Measurements from ENCODE around the gene YTHDC2. TPM values are rescaled to one million over a fixed set of nuclear protein-coding genes. Genes with fewer than 3 reads are reported as not detected.
A peak's percentile ranks its signal among the peaks of the same experiment; 100 is the strongest.

The YTHDC2 gene
- total RNA-seq, 2 experiments from 2014 or later, result 26.8 to 28.2 TPM

GRCh38 chr5:113520899-113521298 lies 7.4 kb downstream of the YTHDC2 start:
- ChIA-PET POLR2A (interaction anchor here (0.6 to 0.9 kb wide), 2 partner anchors 9 to 13 kb away, joined by 3 read pairs; no protein-coding TSS in a partner anchor), CTCF (no interaction called here)
- DNase-seq (no peak), ATAC-seq (no peak)
- TF ChIP-seq CTCF (IDR thresholded peaks at IDR 0.05), result no peak
- intact Hi-C loops (cut with micrococcal nuclease), result no loop called here
- Mint-ChIP-seq H3K27me3 (no peaks in the 10 kb centered on the region), H3K36me3 (ENCODE audit: low read depth) (peaks cover 37% of the 10 kb centered on the region), H3K9me3 (no peaks in the 10 kb centered on the region), H3K27ac (peak overlapping the region; percentile 46), H3K4me3 (no peak overlapping the region), H3K4me1 (ENCODE audit: low read depth) (peaks cover 60% of the 10 kb centered on the region)

- Mint-ChIP-seq H3K4me3 (no peak overlapping the region), H3K9me3 (no peaks in the 10 kb centered on the region), H3K36me3 (ENCODE audit: low read depth) (peaks cover 31% of the 10 kb centered on the region), H3K4me1 (ENCODE audit: low read depth) (peaks cover 48% of the 10 kb centered on the region), H3K27me3 (no peaks in the 10 kb centered on the region), H3K27ac (peak overlapping the region; percentile 26)
- no peak for TF ChIP-seq CTCF (IDR thresholded peaks at IDR 0.05)
- intact Hi-C loops (cut with micrococcal nuclease), result no loop called here
- ATAC-seq (no peak), DNase-seq (no peak)
- POLR2A ChIA-PET, result interaction anchor here (0.6 to 1.1 kb wide), 2 partner anchors 10 to 165 kb away, joined by 3 read pairs; partner anchors contain the start of gene YTHDC2
- CTCF ChIA-PET, result interaction anchor here (2.4 kb wide), 1 partner anchor 9 kb away, joined by 7 read pairs; the partner anchor contains the start of gene YTHDC2
Observed at GRCh38 chr5:113523168-113523567, 9.7 kb downstream of the YTHDC2 start.

GRCh38 chr5:113524927-113525326 lies 11.4 kb downstream of the YTHDC2 start:
- ATAC-seq (peak; percentile 61), DNase-seq (no peak)
- Mint-ChIP-seq H3K27me3 (no peaks in the 10 kb centered on the region), H3K27ac (peak overlapping the region; percentile 69), H3K4me3 (no peak overlapping the region), H3K4me1 (ENCODE audit: low read depth) (peaks cover 43% of the 10 kb centered on the region), H3K36me3 (ENCODE audit: low read depth) (peaks cover 28% of the 10 kb centered on the region), H3K9me3 (no peaks in the 10 kb centered on the region)
- ChIA-PET POLR2A (no interaction called here), CTCF (interaction anchor here (0.7 to 2.4 kb wide), 3 partner anchors 11 to 81 kb away, joined by 4 to 7 read pairs (median 5); partner anchors contain the start of gene YTHDC2)
- intact Hi-C loops (cut with micrococcal nuclease), result no loop called here
- no peak for TF ChIP-seq CTCF (IDR thresholded peaks at IDR 0.05)

GRCh38 chr5:113526421-113526820 lies 12.9 kb downstream of the YTHDC2 start:
- ChIA-PET CTCF (no interaction called here), POLR2A (no interaction called here)
- Mint-ChIP-seq H3K27me3 (no peaks in the 10 kb centered on the region), H3K36me3 (ENCODE audit: low read depth) (peaks cover 30% of the 10 kb centered on the region), H3K9me3 (peaks cover 6% of the 10 kb centered on the region), H3K4me1 (ENCODE audit: low read depth) (peaks cover 29% of the 10 kb centered on the region), H3K4me3 (no peak overlapping the region), H3K27ac (no peak overlapping the region)
- DNase-seq (no peak), ATAC-seq (no peak)
- no peak for TF ChIP-seq CTCF (IDR thresholded peaks at IDR 0.05)
- intact Hi-C loops (cut with micrococcal nuclease), result no loop called here

GRCh38 chr5:113527746-113528145 lies 14.3 kb downstream of the YTHDC2 start:
- H3K9me3 Mint-ChIP-seq, result peaks cover 7% of the 10 kb centered on the region
- ChIA-PET CTCF (no interaction called here), POLR2A (no interaction called here)
- intact Hi-C loops (cut with micrococcal nuclease), result no loop called here
- H3K27ac Mint-ChIP-seq, result no peak overlapping the region
- no peak for TF ChIP-seq CTCF (IDR thresholded peaks at IDR 0.05)
- peaks cover 39% of the 10 kb centered on the region for H3K36me3 Mint-ChIP-seq (ENCODE audit: low read depth)
- ATAC-seq (no peak), DNase-seq (no peak)
- peaks cover 24% of the 10 kb centered on the region for H3K4me1 Mint-ChIP-seq (ENCODE audit: low read depth)
- no peak overlapping the region for H3K4me3 Mint-ChIP-seq
- no peaks in the 10 kb centered on the region for H3K27me3 Mint-ChIP-seq

Data from activated CD8-positive, alpha-beta T cell treated with anti-CD3 and anti-CD28 coated beads for 36 hours (primary cell).